Mucosa of rectum (tissue), 2 donors: ENCODE measurements around the gene KSR1.
A peak's percentile ranks its signal among the peaks of the same experiment; 100 is the strongest.
"Not testable (repeated sequence)": the region's sequence is repeated elsewhere in the genome, so short reads cannot be mapped to it uniquely, and the experiment has no call there.

ENCODE experiments used
- H3K27ac ChIP-seq, 2 donors: one replicate each; pipeline ENCODE4 v1.7.0; 2013; ENCODE audit warnings: inconsistent platforms in 2 of 2, low read depth in 2 of 2, low read length in 2 of 2
- H3K27me3 ChIP-seq, 2 donors: one replicate each; pipeline ENCODE4 v1.7.0; 2013; ENCODE audit warnings: low read length in 2 of 2; ENCODE audit not compliant: control insufficient read depth in 2 of 2, insufficient read depth in 2 of 2
- H3K36me3 ChIP-seq, 2 donors: one replicate each; pipeline ENCODE4 v1.7.0; 2013; ENCODE audit warnings: low read length in 2 of 2; ENCODE audit not compliant: control insufficient read depth in 2 of 2, insufficient read depth in 2 of 2
- H3K4me1 ChIP-seq, 2 donors: one replicate each; pipeline ENCODE4 v1.7.0; 2013; ENCODE audit warnings: low read length in 2 of 2, mild to moderate bottlenecking in 1 of 2; ENCODE audit not compliant: control insufficient read depth in 2 of 2, insufficient read depth in 2 of 2
- H3K4me3 ChIP-seq, 2 donors: one replicate each; pipeline ENCODE4 v1.7.0; 2013; ENCODE audit warnings: low read length in 2 of 2
- H3K9ac ChIP-seq, 2 donors: one replicate each; pipeline ENCODE4 v1.7.0; 2013; ENCODE audit warnings: low read length in 2 of 2, low read depth in 1 of 2, mild to moderate bottlenecking in 1 of 2
- H3K9me3 ChIP-seq, 2 donors: one replicate each; pipeline ENCODE4 v1.7.0; 2013; ENCODE audit warnings: low read length in 2 of 2; ENCODE audit not compliant: control insufficient read depth in 2 of 2
- donor health status: healthy.
- donor health status: Normal muscosa, but diverticular disease.

The KSR1 gene

GRCh38 chr17:27635275-27635823, 179.1 kb downstream of the KSR1 start:
- peaks cover 9 to 16% of the 10 kb centered on the region in 2 donors for H3K36me3 ChIP-seq
- H3K9me3 ChIP-seq, result no peaks in the 10 kb centered on the region
- peak overlapping the region; percentile 66 to 75 for H3K9ac ChIP-seq
- H3K27ac ChIP-seq, result peak overlapping the region; percentile 92 to 95
- H3K4me3 ChIP-seq, result peak overlapping the region; percentile 48 to 52
- H3K4me1 ChIP-seq, result peaks cover 48 to 65% of the 10 kb centered on the region in 2 donors
- no peaks in the 10 kb centered on the region for H3K27me3 ChIP-seq

- not testable (repeated sequence) for H3K27me3 ChIP-seq, H3K9me3 ChIP-seq
- Histone ChIP-seq H3K4me1 (peaks cover 45 to 60% of the 10 kb centered on the region in 2 donors), H3K27ac (peak overlapping the region; percentile 92 to 95), H3K36me3 (peaks cover 16 to 23% of the 10 kb centered on the region in 2 donors), H3K9ac (peak overlapping the region; percentile 66 to 75), H3K4me3 (peak overlapping the region; percentile 48 to 52)
Observed at GRCh38 chr17:27636005-27636520, 179.8 kb downstream of the KSR1 start.

- not testable (repeated sequence) for H3K9me3 ChIP-seq, H3K9ac ChIP-seq, H3K27me3 ChIP-seq, H3K4me3 ChIP-seq
- Histone ChIP-seq H3K4me1 (peaks cover 37 to 46% of the 10 kb centered on the region in 2 donors), H3K27ac (peak overlapping the region in 1 of 2 donors; percentile 9), H3K36me3 (peaks cover 20 to 29% of the 10 kb centered on the region in 2 donors)
Observed at GRCh38 chr17:27637818-27638217, 181.6 kb downstream of the KSR1 start.

GRCh38 chr17:27638415-27638914, 182.2 kb downstream of the KSR1 start:
- H3K27me3 ChIP-seq, H3K9me3 ChIP-seq, H3K9ac ChIP-seq, H3K27ac ChIP-seq, H3K4me3 ChIP-seq: not testable (repeated sequence)
- Histone ChIP-seq H3K4me1 (peaks cover 31 to 39% of the 10 kb centered on the region in 2 donors), H3K36me3 (peaks cover 20 to 29% of the 10 kb centered on the region in 2 donors)

GRCh38 chr17:27640790-27641189, 184.5 kb downstream of the KSR1 start:
- H3K36me3 ChIP-seq, result peaks cover 20 to 37% of the 10 kb centered on the region in 2 donors
- H3K27me3 ChIP-seq, result no peaks in the 10 kb centered on the region
- H3K4me1 ChIP-seq, result peaks cover 15 to 23% of the 10 kb centered on the region in 2 donors
- no peaks in the 10 kb centered on the region for H3K9me3 ChIP-seq
- no peak overlapping the region for H3K9ac ChIP-seq
- H3K4me3 ChIP-seq, result no peak overlapping the region
- no peak overlapping the region for H3K27ac ChIP-seq

- H3K9me3 ChIP-seq, result no peaks in the 10 kb centered on the region
- no peaks in the 10 kb centered on the region for H3K27me3 ChIP-seq
- H3K4me3 ChIP-seq, result no peak overlapping the region
- peaks cover 22 to 38% of the 10 kb centered on the region in 2 donors for H3K4me1 ChIP-seq
- H3K36me3 ChIP-seq, result peaks cover 27 to 45% of the 10 kb centered on the region in 2 donors
- H3K27ac ChIP-seq, result peak overlapping the region; percentile 22 to 48
- peak overlapping the region in 1 of 2 donors; percentile 10 for H3K9ac ChIP-seq
Observed at GRCh38 chr17:27644586-27644985, 188.3 kb downstream of the KSR1 start.

GRCh38 chr17:27645621-27646020, 189.4 kb downstream of the KSR1 start:
- not testable (repeated sequence) for H3K27me3 ChIP-seq, H3K9me3 ChIP-seq, H3K4me3 ChIP-seq, H3K9ac ChIP-seq
- H3K27ac ChIP-seq, result peak overlapping the region; percentile 86 to 96
- H3K4me1 ChIP-seq, result peaks cover 22 to 38% of the 10 kb centered on the region in 2 donors
- peaks cover 21 to 35% of the 10 kb centered on the region in 2 donors for H3K36me3 ChIP-seq

GRCh38 chr17:27646232-27646631, 190.0 kb downstream of the KSR1 start:
- Histone ChIP-seq H3K9ac (peak overlapping the region in 1 of 2 donors; percentile 62), H3K4me1 (peaks cover 22 to 38% of the 10 kb centered on the region in 2 donors), H3K27ac (peak overlapping the region; percentile 86 to 96), H3K36me3 (peaks cover 16 to 28% of the 10 kb centered on the region in 2 donors), H3K27me3 (no peaks in the 10 kb centered on the region), H3K9me3 (no peaks in the 10 kb centered on the region), H3K4me3 (no peak overlapping the region)

- no peak overlapping the region for H3K4me3 ChIP-seq
- H3K9ac ChIP-seq, result peak overlapping the region; percentile 41 to 62
- peaks cover 12 to 24% of the 10 kb centered on the region in 2 donors for H3K36me3 ChIP-seq
- H3K27ac ChIP-seq, result peak overlapping the region; percentile 86 to 96
- no peaks in the 10 kb centered on the region for H3K27me3 ChIP-seq
- no peaks in the 10 kb centered on the region for H3K9me3 ChIP-seq
- peaks cover 22 to 38% of the 10 kb centered on the region in 2 donors for H3K4me1 ChIP-seq
Observed at GRCh38 chr17:27647765-27648164, 191.5 kb downstream of the KSR1 start.

- not testable (repeated sequence) for H3K4me3 ChIP-seq, H3K9ac ChIP-seq, H3K27me3 ChIP-seq, H3K9me3 ChIP-seq
- Histone ChIP-seq H3K27ac (peak overlapping the region in 1 of 2 donors; percentile 29), H3K36me3 (peaks cover 12 to 18% of the 10 kb centered on the region in 2 donors), H3K4me1 (peaks cover 19 to 35% of the 10 kb centered on the region in 2 donors)
Observed at GRCh38 chr17:27649111-27649571, 192.9 kb downstream of the KSR1 start.
